HCT116 (cell line): ENCODE measurements around the gene RPL35. TPM values are rescaled to one million over a fixed set of nuclear protein-coding genes. Genes with fewer than 3 reads are reported as not detected.

Experiments used
- ATAC-seq: fragments of 200-7000 bp; cut with Tn5 transposase; 2 replicates; pipeline ENCODE4 v1.9.1; 2020; ENCODE audit warnings: mild to moderate bottlenecking, moderate library complexity
- BruUV-seq: library from RNA; stranded (reverse); fragments of 400-500 nt; replicated peaks from 2 replicates; lab custom pipeline; 2021; lab: Mats Ljungman, UMichigan
- CTCF ChIA-PET: fragments of 300-600 bp; sonication (Branson Sonifier 250); formaldehyde crosslinking; loops from one replicate; lab custom pipeline; 2021; ENCODE audit warnings: antibody characterized with exemption; lab: Charles Lee
- POLR2A ChIA-PET: fragments of 300-600, 350-600 bp; sonication (Branson Sonifier 250); formaldehyde crosslinking; loops from one replicate; lab custom pipeline; 2021; ENCODE audit warnings: antibody characterized with exemption; lab: Charles Lee
- RAD21 ChIA-PET, 2 experiments: fragments of 300-600 bp; sonication (Branson Sonifier 250); formaldehyde crosslinking; loops; one replicate each; lab custom pipeline; 2023; ENCODE audit warnings: low total read pairs in 2 of 2; ENCODE audit not compliant: uncharacterized antibody in 2 of 2, unreplicated experiment in 2 of 2, low non-redundant PET in 1 of 2; lab: Charles Lee
- DNase-seq: peaks from one replicate; pipeline ENCODE4 v3.0.0-alpha.2; 2010; ENCODE audit warnings: low read depth, low spot score
- H2AFZ ChIP-seq: fragments of 200-600 bp; shearing (Covaris generic), sonication (generic); 2 replicates; pipeline ENCODE4 v1.6.1; 2017; ENCODE audit warnings: low read depth, mixed run types, mixed read lengths, antibody characterized with exemption, low read length; ENCODE audit not compliant: poor library complexity, severe bottlenecking
- H3K27ac ChIP-seq: 2 replicates; pipeline ENCODE4 v1.5.1; 2012; ENCODE audit warnings: low read depth, low read length
- H3K27me3 ChIP-seq: fragments of 200-600 bp; sonication (generic); 2 replicates; pipeline ENCODE4 v1.6.1; 2016; ENCODE audit warnings: mixed run types, low read length, mixed read lengths; ENCODE audit not compliant: insufficient read depth
- H3K36me3 ChIP-seq, 2 experiments: fragments of 200-500 bp in 1 of 2; fragments of 200-600 bp in 1 of 2; sonication (Bioruptor generic) in 1 of 2; sonication (generic) in 1 of 2; 2 replicates each; pipeline versions ENCODE4 v1.5.1 to v1.6.1; 2014 to 2016; ENCODE audit warnings: low read length in 2 of 2, inconsistent platforms in 1 of 2, mixed read lengths in 1 of 2, mixed run types in 1 of 2; ENCODE audit not compliant: insufficient read depth in 2 of 2, control insufficient read depth in 1 of 2
- H3K4me1 ChIP-seq, 2 experiments: fragments of 200-600 bp in 1 of 2; sonication (generic) in 1 of 2; 2 replicates each; pipeline versions ENCODE4 v1.5.1 to v1.6.1; 2012 to 2017; ENCODE audit warnings: low read length in 2 of 2, inconsistent platforms in 1 of 2, mild to moderate bottlenecking in 1 of 2, mixed read lengths in 1 of 2, mixed run types in 1 of 2, moderate library complexity in 1 of 2; ENCODE audit not compliant: insufficient read depth in 2 of 2, control insufficient read depth in 1 of 2
- H3K4me2 ChIP-seq: fragments of 200-600 bp; sonication (generic); 2 replicates; pipeline ENCODE4 v1.6.1; 2017; ENCODE audit warnings: mixed run types, low read length, mixed read lengths
- H3K4me3 ChIP-seq, 2 experiments: fragments of 200-600 bp in 1 of 2; sonication (generic) in 1 of 2; replicated peaks in 1 of 2; 2 replicates each; pipeline ENCODE4 v1.5.1; 2011 to 2016; ENCODE audit warnings: low read length in 2 of 2, control low read depth in 1 of 2, low read depth in 1 of 2, mild to moderate bottlenecking in 1 of 2, mixed read lengths in 1 of 2, mixed run types in 1 of 2
- H3K79me2 ChIP-seq: fragments of 200-600 bp; sonication (generic); 2 replicates; pipeline ENCODE4 v1.6.1; 2017; ENCODE audit warnings: mild to moderate bottlenecking, mixed run types, low read length, moderate library complexity, mixed read lengths; ENCODE audit not compliant: insufficient read depth
- H3K9ac ChIP-seq: fragments of 200-600 bp; sonication (generic); 2 replicates; pipeline ENCODE4 v1.6.1; 2016; ENCODE audit warnings: low read length, mixed read lengths
- H3K9me2 ChIP-seq: fragments of 200-600 bp; sonication (generic), shearing (Covaris generic); 2 replicates; pipeline ENCODE4 v1.6.1; 2017; ENCODE audit warnings: mixed run types, mild to moderate bottlenecking, moderate library complexity; ENCODE audit not compliant: insufficient read depth
- H3K9me3 ChIP-seq, 2 experiments: fragments of 200-500 bp in 1 of 2; fragments of 200-600 bp in 1 of 2; sonication (Bioruptor generic) in 1 of 2; sonication (generic) in 1 of 2; 2 replicates each; pipeline ENCODE4 v1.6.1; 2014 to 2017; ENCODE audit warnings: low read length in 2 of 2, mixed read lengths in 2 of 2, inconsistent platforms in 1 of 2, low read depth in 1 of 2, mild to moderate bottlenecking in 1 of 2, mixed run types in 1 of 2, moderate library complexity in 1 of 2; ENCODE audit not compliant: control insufficient read depth in 1 of 2, insufficient read depth in 1 of 2
- H4K20me1 ChIP-seq: fragments of 200-600 bp; sonication (generic), shearing (Covaris generic); 2 replicates; pipeline ENCODE4 v1.6.1; 2017; ENCODE audit warnings: mixed run types, mild to moderate bottlenecking, moderate library complexity; ENCODE audit not compliant: insufficient read depth
- CBX3 ChIP-seq: IDR thresholded peaks from 2 replicates; pipeline ENCODE4 v1.6.1; 2012; ENCODE audit warnings: low read depth
- CEBPB ChIP-seq: IDR thresholded peaks from 2 replicates; pipeline ENCODE4 v1.6.1; 2012; ENCODE audit warnings: low read depth
- CTCF ChIP-seq, 3 experiments: fragments of 200-600 bp in 1 of 3; sonication (generic) in 1 of 3; IDR thresholded peaks in 2 of 3; conservative IDR thresholded peaks in 1 of 3; 2 replicates each; pipeline ENCODE4 v1.5.1; 2012 to 2017; ENCODE audit warnings: low read depth in 2 of 3, low read length in 2 of 3, antibody characterized with exemption in 1 of 3, borderline replicate concordance in 1 of 3, control low read depth in 1 of 3, mild to moderate bottlenecking in 1 of 3, mixed read lengths in 1 of 3, mixed run types in 1 of 3, moderate library complexity in 1 of 3; ENCODE audit not compliant: insufficient read depth in 1 of 3
- EGR1 ChIP-seq: IDR thresholded peaks from 2 replicates; pipeline ENCODE4 v1.6.1; 2012; ENCODE audit warnings: low read depth
- ELF1 ChIP-seq: IDR thresholded peaks from 2 replicates; pipeline ENCODE4 v1.6.1; 2012; ENCODE audit warnings: low read depth, borderline replicate concordance
- EZH2 ChIP-seq: fragments of 200-600 bp; sonication (generic); IDR thresholded peaks from 2 replicates; pipeline ENCODE4 v1.6.1; 2017; ENCODE audit warnings: antibody characterized with exemption, mixed run types
- FOSL1 ChIP-seq: IDR thresholded peaks from 2 replicates; pipeline ENCODE4 v1.6.1; 2012; ENCODE audit warnings: low read depth
- JUND ChIP-seq: IDR thresholded peaks from 2 replicates; pipeline ENCODE4 v1.6.1; 2012
- MAX ChIP-seq: IDR thresholded peaks from 2 replicates; pipeline ENCODE4 v1.6.1; 2012
- POLR2A ChIP-seq: IDR thresholded peaks from 2 replicates; pipeline ENCODE4 v1.7.0; 2011; ENCODE audit warnings: borderline replicate concordance; ENCODE audit not compliant: insufficient read depth, insufficient read length; ENCODE audit errors: extremely low read depth
- POLR2AphosphoS5 ChIP-seq: IDR thresholded peaks from 2 replicates; pipeline ENCODE4 v1.6.1; 2011; ENCODE audit warnings: mild to moderate bottlenecking, low read depth, low read length, moderate library complexity
- RAD21 ChIP-seq: IDR thresholded peaks from 2 replicates; pipeline ENCODE4 v1.6.1; 2012; ENCODE audit warnings: low read depth, mild to moderate bottlenecking
- SP1 ChIP-seq: IDR thresholded peaks from 2 replicates; pipeline ENCODE4 v1.6.1; 2012; ENCODE audit warnings: low read depth
- SRF ChIP-seq: IDR thresholded peaks from 2 replicates; pipeline ENCODE4 v1.6.1; 2012; ENCODE audit warnings: low read depth
- TCF7L2 ChIP-seq: IDR thresholded peaks from 2 replicates; pipeline ENCODE4 v1.7.0; 2011; ENCODE audit warnings: borderline replicate concordance, inconsistent platforms; ENCODE audit not compliant: insufficient read depth, insufficient read length; ENCODE audit errors: extremely low read depth
- YY1 ChIP-seq: IDR thresholded peaks from 2 replicates; pipeline ENCODE4 v1.6.1; 2011; ENCODE audit warnings: low read length, low read depth, moderate library complexity, mild to moderate bottlenecking; ENCODE audit not compliant: insufficient replicate concordance; ENCODE audit errors: extremely low read depth
- ZFX ChIP-seq: fragments of 450-650 bp; IDR thresholded peaks from 2 replicates; pipeline ENCODE4 v1.6.1; 2017
- ZNF274 ChIP-seq: fragments of 200-500 bp; sonication (Bioruptor generic); IDR thresholded peaks from 2 replicates; pipeline ENCODE4 v1.6.1; 2014; ENCODE audit warnings: mild to moderate bottlenecking, low read depth, low read length, inconsistent platforms
- intact Hi-C: fragments of 100-400 bp; cut with micrococcal nuclease; formaldehyde crosslinking; loops from 2 replicates; pipeline ENCODE4 v1.10.0; 2022
- total RNA-seq: library from RNA; stranded (reverse); gene quantifications from one replicate; pipeline ENCODE4 v1.2.1, GENCODE V29; 2021; ENCODE audit not compliant: unreplicated experiment
- TF ChIP-seq, protein P1 (sequence below): IDR thresholded peaks from 2 replicates; pipeline ENCODE4 v1.6.1; 2012

Gene RPL35
- total RNA-seq, 1 experiment from 2014 or later: 1,754 TPM

DNA sequence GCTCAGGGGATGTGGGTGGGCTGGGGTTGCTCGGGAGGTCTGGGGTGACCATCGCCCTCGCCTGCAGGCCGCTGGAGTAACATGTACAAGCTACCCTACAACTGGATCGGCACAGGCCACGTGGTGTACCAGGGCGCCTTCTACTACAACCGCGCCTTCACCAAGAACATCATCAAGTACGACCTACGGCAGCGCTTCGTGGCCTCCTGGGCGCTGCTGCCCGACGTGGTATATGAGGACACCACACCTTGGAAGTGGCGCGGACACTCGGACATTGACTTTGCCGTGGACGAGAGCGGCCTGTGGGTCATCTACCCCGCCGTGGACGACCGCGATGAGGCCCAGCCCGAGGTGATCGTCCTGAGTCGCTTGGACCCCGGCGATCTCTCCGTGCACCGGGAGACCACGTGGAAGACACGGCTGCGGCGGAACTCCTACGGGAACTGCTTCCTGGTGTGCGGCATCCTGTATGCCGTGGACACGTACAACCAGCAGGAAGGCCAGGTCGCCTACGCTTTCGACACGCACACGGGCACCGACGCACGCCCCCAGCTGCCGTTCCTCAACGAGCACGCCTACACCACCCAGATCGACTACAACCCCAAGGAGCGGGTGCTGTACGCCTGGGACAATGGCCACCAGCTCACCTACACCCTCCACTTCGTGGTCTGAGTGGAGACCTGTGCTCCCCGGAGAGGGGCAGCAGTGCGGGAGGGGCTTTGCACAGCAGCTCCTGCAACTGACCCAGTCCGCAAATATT is 51.8 kb downstream of the RPL35 start:
- no peaks in the 10 kb centered on the region for H3K36me3 ChIP-seq
- H3K4me1 ChIP-seq: peaks cover 47 to 54% of the 10 kb centered on the region in 2 experiments
- DNase-seq: no peak
- H3K27me3 ChIP-seq: no peaks in the 10 kb centered on the region
- POLR2A ChIA-PET: interaction anchor here (0.9 to 1.7 kb wide), 3 partner anchors 9 to 43 kb away, joined by 3 to 7 read pairs (median 4); partner anchors contain the start of gene WDR38
- RAD21 ChIA-PET: no interaction called here
- TF ChIP-seq, protein P1, sequence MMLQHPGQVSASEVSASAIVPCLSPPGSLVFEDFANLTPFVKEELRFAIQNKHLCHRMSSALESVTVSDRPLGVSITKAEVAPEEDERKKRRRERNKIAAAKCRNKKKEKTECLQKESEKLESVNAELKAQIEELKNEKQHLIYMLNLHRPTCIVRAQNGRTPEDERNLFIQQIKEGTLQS: no peak
- TF ChIP-seq ELF1 (no peak), SP1 (no peak), EGR1 (no peak), POLR2AphosphoS5 (no peak), CEBPB (no peak), CTCF (IDR thresholded peaks at IDR 0.05 in 2 of 3, conservative IDR thresholded peaks at IDR 0.05 in 1 of 3; ENCODE audit: borderline replicate concordance in 1 of 3, insufficient read depth in 1 of 3, low read depth in 2 of 3, low read length in 2 of 3) (no peak), TCF7L2 (no peak), POLR2A (no peak), EZH2 (no peak), JUND (no peak), YY1 (no peak), MAX (no peak), FOSL1 (no peak), SRF (no peak), CBX3 (no peak), ZFX (no peak), RAD21 (no peak), ZNF274 (no peak)
- TF ChIP-seq, all 23 proteins: peak for 0
- ATAC-seq: no peak
- Histone ChIP-seq H3K9me3 (no peaks in the 10 kb centered on the region), H3K4me2 (peak overlapping the region; percentile 98), H3K27ac (peak overlapping the region; percentile 91), H3K79me2 (no peaks in the 10 kb centered on the region), H3K4me3 (peak overlapping the region in 1 of 2 experiments; percentile 56; a peak in 1 of 4 replicates), H3K9me2 (no peaks in the 10 kb centered on the region), H3K9ac (peak overlapping the region; percentile 75), H4K20me1 (no peaks in the 10 kb centered on the region), H2AFZ (no peak overlapping the region)
- no TSS peak for BruUV-seq
- intact Hi-C loops: no loop called here
- CTCF ChIA-PET: interaction anchor here (0.8 to 1.7 kb wide), 4 partner anchors 14 to 43 kb away, joined by 3 to 6 read pairs (median 4); partner anchors contain the start of gene WDR38
